Hematopoietic multipotent progenitor cell (in vitro differentiated cells): ENCODE measurements around the gene PAQR5. TPM values are rescaled to one million over a fixed set of nuclear protein-coding genes. Genes with fewer than 3 reads are reported as not detected.
"Not testable (repeated sequence)": the region's sequence is repeated elsewhere in the genome, so short reads cannot be mapped to it uniquely, and the experiment has no call there.

Experiments
- DNase-seq, 3 donors: peaks; one replicate each; pipeline ENCODE4 v3.0.0-alpha.2; 2011 to 2015; ENCODE audit warnings: low read depth in 2 of 3, low spot score in 2 of 3
- total RNA-seq: library from RNA; depleted of rRNA; stranded (reverse); fragments of >200 nt; gene quantifications from one replicate; pipeline ENCODE4 v1.2.3, GENCODE V29; 2012

The PAQR5 gene
- total RNA-seq, 1 donor = 0.27 TPM

DNA sequence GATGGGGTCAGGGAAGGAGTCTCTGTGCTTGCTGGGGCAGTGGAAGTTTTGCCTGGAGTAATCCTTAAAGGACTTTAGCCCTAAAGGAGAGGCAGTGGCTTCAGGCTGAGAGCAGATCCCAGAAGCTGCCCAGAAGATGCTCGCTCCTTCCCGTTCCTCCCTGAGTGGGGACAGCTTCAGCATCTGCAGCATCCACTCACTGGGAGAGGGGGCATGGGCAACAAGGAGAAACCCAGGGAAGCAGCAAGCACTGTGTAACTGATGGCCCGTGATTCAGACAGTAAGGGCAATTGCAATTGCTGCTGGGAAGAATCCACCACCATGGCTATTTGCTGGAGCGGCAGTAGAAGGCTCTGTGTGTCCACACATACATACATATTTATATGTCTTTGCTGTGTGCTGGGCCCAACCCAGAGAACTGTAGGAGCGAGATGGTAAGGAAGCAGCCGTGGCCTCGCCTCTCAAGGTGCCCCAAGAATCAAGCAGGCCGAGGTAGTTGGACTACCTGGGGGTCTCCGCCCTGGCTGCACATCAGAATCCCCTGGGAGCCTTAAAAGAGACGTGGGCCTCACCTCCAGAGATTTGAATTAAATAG lies 5.8 kb upstream of the PAQR5 start:
- no peak for DNase-seq

DNA sequence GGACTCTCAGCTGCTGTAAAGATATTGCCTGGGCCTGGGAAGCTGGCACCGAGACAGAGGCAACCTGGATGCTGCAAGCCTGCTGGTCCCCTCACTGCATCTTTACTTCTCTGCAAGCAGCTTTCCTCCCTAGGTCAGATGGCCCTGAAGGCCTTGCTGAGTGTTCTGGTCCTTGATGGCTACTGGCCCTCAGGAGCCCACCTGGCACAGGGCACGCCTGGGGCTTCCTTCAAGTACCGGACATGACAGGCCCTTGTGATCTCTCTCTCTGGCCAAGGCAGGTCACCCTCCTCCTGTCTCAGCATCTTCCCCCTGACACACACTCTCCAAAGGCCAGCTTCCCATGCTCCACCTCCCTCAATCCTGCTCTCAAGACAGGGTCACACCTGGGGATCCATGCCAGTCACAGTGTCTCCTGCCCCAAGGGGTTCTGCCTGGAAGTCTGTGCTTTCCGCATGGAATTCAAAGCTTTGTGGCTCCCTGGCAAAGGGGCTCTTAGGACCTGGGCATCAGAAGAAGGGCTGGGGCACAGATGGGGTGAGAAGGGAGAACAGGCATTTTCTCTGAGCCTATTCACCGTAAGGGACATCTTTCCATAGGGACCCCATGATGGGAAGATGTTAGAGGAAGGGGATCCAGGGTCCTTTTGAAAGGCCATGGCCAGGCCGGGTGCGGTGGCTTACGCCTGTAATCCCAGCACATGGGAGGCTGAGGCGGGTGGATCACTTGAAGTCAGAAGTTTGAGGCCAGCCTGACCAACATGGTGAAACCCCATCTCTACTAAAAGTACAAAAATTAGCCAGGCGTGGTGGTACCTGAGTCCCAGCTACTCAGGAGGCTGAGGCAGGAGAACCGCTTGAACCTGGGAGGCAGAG lies 4.7 kb upstream of the PAQR5 start:
- DNase-seq = no peak

DNA sequence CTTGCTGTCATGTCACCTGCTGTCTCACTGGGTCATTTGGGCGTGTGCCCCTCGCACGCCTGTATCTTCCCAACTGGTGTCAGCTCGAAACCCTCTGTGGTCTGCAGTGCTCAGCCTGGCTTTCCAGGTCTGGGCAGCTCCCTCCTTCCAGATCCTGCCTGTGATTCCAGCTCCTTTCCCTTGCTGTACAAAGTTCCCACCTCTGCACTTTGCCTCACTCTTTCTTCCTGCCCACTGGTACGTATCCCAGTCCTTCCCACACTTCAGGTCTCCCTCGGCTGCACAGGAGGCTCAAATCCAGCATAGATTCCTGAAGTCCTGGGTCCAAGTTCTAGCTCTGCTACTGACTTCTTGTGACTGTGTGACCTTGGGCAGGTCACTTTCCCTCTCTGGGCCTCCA lies 2.1 kb upstream of the PAQR5 start:
- no peak for DNase-seq

DNA sequence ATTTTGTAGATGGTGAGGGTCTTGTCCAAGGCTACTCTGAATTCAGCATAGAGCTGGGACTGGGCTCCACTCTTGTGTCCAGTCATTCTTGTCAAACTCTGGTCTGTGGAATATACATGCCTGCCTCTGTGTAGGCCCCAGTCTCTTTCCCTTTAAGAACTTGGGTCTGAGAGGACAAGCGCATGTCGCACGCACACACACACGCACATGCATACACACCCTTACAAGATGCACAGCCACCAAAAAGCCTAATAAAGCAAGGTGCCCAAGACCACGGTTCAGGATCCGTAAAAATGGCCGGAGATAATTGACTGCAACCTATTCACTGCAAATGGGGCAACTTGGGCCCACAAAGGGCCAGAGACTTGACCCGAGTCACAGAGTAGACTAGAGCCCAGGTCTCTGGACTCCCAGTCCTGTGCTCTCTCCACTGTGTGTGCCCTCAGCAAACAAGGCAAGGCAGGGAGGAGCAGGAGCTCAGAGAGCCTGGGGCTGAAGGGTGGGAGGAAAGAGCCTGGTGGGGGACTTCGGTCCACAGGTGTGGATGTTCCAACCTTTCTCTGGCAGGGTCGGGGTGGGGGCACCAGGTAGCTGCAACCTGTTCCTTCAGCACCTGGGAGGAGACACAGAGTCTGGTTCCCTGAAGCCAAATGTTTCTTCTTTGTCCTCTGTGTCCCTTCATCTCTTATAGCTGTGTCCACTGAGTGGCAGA lies 914 bp upstream of the PAQR5 start:
- DNase-seq = no peak

DNA sequence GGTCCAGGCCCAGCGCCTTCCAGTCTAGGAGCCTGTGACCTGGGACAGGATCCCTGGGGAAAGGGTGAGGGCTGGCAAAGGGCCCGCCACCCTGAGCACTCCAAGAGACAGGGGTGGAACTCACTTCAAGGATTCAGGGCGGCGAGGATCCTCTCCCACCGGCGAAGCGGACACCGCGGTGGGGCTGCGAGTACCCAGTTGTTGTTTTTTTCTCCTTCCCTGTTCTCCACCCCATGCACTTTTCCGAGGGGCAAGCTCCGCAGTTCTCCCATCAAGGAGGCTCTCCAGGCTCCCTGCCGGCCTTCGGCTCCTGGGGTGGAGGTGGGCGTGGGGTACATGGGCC lies 387 bp upstream of the PAQR5 start:
- no peak for DNase-seq

DNA sequence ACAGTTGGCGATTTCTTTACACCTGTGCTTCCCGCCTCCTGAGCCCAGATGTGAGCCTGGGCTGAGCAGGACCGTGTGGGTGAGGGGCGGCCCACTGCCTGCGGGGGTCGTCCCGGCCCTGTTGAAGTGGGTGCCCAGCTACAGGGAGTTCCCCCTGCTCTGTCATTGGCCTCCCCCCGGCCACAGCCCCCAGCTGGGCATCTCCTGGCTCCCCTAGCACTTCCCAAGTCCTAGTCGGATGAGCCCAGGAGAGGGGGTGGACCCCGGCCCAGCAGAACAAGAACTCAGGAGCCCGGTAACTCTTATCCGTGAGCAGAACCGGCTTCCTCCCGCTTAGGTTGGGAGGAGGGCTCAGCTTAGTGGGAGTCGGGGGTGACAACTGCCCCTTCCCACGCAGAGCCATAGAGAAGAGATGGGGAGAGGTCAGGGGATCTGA lies 757 bp downstream of the PAQR5 start:
- DNase-seq = no peak

DNA sequence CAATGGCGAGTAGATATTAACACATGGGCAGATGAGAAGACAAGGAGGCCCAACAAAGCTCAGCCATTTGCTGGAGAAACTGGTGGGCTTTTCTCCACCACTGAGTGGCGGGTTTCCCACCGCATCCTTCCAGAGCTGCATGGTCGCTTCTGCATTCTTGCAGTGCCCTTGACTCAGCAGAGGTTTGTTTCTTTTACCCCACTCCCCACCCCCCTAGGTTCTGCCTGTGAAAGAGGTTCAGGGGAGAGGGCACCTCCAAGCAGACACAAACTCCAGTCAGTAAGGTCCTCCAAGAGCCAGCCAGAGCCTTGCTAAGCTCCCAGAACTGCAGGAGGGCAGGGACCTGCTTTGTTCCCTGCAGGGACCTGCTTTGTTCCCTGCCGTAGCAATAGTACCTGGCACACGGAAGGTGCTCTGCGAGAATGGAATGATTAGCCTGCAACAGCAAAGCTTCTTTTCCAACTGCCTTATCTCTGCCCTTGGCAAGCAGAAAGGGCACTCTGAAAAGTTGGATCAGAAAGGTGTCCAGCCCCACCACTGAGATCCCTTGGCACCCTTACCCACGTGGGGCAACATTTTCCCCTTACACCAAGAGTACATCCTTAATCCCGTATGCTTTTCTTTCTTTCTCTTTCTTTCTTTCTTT lies 1.4 kb downstream of the PAQR5 start:
- peak in 1 of 3 donors; percentile 39 for DNase-seq

DNA sequence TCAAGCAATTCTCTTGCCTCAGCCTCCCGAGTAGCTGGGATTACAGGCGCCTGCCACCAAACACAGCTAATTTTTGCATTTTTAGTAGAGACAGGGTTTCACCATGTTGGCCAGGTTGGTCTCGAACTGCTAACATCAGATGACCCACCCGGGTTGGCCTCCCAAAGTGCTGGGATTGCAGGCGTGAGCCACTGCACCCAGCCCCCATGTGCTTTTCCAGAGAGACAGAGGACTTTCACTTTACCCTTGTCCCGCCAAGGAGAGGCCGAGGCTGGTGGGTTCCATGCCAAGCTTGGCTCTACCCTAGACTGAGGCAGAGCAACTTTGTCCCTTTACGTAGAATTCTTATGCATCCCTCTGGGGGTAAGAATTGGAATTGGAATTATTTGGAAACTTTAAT lies 2.4 kb downstream of the PAQR5 start:
- DNase-seq = not testable (repeated sequence)

DNA sequence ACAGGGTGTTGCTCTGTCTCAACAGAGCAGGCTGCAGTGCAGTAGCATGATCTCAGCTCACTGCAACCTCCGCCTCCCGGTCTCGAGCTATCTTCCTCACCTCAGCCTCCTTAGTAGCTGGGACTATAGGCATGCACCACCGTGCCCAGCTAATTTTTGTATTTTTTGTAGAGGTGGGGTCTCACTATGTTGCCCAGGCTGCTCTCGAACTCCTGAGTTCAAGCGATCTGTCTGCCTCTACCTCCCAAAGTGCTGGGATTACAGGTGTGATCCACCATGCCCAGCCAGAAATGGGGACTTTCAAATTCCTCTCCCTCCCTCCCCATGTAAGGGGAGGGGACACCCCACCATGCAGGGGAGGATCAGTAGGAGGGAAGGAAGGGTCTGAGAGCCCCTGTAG lies 3.4 kb downstream of the PAQR5 start:
- not testable (repeated sequence) for DNase-seq

DNA sequence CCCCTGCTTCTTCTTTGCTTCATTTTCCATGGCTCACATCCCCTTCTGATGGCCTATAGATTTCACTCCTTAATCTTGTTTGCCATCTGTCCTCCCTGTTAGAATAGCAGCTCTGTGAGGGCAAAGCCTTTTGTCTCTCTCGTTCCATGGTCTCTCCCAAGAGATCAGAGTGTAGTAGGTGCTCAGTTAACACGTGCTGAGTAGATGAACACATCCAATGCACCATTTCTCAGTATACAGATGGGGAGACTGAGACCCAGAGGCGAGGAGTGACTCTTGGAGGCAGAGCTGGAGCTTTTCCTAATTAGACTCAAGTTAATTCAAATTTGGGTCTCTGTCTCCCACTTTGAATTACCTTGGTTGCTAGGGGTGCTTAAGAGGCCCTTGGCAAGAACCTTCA lies 4.2 kb downstream of the PAQR5 start:
- DNase-seq = no peak

DNA sequence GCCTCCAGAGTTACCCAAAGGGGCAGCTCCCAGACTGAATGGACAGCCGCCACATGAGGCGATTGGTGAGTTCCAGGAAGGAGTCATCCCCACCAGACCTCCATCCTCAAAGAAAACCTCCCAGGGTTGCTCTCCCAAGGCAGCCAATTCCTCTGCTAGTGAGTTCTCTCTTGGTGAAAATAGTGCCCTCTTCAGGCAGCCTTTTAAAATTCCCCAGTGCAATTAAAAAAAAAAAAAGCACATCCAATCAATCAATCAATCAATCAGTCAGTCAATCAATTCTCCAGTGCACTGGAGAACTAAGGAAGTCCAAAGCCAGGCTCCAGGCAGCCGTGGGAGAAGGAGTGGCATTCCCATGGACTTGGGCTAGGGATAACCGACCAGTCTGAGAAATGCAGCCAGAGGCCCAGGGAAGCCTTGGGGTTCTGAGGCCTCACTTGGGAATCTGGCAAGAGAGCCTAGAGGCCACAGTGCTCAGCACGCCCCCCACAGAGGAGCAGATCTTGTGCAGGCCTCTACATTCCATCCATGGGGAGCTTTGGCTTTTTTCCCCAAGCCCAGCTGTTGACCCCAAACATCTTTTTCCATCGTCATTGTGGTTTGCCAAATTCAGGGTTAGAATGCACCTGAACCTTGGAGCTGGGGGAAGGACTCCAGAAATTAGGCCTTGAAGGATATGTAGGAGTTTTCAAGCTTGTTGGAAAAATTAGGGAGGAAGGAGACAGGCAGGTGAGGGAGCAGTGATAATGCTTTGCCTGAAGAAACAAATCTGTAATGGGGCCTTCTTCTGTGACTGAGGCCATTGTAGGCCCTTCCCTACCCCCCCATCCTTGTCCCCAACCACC lies 4.8 kb downstream of the PAQR5 start:
- no peak for DNase-seq

DNA sequence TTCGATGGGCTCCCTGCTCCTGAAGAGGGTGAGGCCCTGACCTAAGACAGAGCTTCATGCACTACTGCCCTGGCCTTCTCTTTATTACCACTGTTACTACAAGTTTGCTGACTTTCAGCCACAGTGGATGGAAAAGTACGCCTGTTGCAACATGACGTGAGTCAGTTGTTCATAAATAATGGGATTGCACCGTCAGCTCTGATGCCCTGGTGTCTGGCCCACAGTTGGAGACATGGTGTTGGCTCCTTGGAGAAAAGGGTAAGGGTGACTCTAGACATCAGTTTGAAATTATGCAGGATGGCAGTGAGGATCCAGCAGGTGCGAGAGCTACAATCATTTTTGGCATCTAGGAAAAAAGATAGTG lies 5.5 kb downstream of the PAQR5 start:
- no peak for DNase-seq

DNA sequence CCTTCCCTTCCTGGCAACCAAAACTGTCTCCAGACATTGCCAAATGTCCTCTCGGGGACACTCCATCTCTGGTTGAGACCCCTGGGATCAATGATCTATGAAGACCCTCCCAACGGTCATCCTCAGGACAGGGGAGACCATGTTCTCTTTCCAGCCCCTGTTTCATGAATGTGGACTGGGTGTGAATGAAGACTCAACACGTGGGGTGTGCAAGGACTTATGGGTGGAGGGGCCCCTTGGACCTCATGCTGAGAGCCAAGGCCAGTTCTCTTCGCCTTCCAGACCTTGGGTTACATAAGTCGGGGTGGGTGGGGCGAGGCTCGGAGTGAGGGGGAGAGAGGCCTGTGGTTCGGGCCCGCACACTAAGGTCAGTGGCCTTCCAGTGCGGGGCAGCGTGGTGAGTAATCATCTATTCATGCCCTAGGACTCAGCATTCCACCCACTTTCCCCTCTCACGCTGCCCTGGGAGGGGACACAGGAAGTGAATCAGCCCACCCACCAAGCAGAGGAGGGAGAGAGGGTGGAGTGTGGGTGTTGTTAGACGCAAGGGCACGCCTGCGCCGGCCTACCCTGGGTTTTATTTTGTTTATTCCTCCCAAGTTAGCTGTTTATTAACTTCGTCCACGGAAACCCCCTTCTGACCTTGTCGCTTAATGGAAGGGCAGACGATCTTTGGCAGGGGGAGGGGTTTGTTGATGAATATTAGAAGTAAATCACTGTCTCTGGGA lies 6.7 kb downstream of the PAQR5 start:
- no peak for DNase-seq

DNA sequence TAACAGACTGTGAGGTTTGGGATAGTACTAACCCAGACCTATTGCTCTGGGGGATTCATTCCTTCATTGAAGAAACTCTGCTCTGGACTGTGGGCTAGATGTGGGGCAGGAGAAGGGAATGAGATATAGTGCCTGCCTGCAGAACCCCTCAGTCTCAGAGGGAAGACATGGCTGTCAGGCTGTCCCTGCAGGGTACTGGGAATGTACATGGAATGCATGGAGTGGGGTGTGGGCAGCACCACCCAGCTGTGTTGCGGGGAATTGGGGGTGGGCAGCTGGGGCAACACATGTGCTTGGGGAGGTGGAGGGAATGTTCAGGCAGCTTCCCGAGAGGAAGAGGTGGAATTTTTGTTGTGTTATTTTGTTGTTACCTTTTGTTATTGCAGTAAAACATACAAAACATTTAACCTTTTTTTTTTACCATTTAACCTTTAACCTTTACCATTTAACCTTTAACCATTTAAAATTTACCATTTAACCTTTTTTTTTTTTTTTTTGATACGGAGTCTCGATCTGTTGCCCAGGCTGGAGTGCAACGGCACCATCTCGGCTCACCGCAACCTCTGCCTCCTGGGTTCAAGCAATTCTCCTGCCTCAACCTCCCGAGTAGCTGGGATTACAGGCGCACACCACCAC lies 7.3 kb downstream of the PAQR5 start:
- no peak for DNase-seq

DNA sequence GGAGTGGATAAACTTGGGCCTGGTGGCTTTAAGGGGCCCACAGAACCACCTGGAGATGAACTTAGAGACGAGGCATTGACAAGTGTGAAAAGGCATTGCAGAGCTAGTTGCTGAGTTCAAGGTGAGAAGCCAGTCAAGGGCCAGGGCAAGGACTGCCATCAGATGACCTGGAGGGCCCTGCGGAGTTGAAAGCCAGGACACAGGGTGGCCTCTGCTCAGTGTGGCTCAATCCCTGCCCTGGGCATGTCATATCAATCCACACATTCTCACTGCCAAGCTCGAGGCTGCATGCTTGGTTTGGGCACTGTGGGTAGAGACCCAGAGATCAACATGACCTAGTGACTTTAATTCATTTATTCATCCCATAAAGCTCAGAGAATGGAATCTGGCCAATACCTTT lies 9.2 kb downstream of the PAQR5 start:
- no peak for DNase-seq

DNA sequence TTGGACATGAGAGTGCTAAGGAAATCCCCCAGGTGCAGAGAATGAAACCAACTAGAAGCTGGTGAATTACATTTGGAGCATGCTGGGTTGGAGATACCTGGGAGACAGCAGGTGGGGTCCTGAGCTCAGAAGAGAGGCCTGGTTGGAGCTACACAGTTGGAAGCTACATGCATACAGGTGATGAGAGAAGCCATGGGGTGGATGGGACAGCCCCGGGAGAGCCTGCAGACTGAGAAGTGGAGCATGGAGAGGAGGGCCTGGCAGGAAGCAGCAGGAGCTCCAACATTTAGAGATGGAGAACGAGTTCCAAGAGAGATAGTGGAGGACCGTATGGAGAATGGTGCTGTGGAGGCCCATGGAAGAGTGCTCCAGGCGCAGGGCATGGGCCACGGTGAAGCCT lies 10.2 kb downstream of the PAQR5 start:
- no peak for DNase-seq

DNA sequence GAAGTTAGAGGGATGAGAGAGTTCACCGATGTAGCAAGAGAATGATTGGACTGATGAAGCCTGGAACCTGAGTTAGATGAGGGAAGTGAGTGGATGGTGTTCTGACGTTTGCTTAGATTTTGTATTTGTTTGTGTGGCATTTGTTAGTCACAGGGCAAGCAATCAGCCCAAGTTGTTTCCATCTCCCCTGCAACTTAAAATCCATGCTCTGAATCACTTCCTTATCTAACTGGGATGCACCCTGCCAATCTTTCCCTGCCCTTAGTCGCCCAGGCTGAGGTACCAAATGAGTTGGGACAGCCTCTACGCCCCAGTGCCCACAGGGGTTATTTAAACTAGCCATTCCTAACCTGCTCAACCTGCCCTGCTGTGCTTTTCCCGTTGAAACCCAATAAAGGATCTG lies 12.6 kb downstream of the PAQR5 start:
- no peak for DNase-seq

DNA sequence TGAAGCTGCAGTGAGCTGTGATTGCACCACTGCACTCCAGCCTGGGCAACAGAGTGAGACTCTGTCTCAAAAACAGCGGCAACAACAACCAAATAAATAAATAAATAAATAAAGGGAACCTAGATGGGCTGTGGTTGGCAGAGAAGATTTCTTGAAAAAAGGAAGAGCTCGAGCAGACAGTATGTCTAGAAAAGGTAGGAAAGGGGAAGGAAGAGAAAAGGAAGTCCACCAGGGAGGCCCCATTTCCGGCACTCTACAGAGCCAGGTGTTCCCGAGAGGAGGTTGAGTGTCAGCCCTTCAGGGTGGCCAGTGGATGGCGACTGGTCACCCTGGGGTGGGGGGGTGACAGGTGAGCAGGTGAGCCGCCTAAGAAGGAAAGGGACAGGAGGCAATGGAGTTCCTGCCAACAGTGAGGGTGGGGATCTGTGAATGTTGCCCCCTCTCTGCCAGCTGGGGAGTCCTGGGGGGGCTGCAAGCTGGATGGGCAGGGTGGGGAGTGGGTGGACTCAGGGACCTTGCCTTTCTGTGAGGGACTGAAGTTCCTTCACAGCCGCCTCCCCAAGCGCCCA lies 14.8 kb downstream of the PAQR5 start:
- peak in 1 of 3 donors; percentile 45 for DNase-seq

DNA sequence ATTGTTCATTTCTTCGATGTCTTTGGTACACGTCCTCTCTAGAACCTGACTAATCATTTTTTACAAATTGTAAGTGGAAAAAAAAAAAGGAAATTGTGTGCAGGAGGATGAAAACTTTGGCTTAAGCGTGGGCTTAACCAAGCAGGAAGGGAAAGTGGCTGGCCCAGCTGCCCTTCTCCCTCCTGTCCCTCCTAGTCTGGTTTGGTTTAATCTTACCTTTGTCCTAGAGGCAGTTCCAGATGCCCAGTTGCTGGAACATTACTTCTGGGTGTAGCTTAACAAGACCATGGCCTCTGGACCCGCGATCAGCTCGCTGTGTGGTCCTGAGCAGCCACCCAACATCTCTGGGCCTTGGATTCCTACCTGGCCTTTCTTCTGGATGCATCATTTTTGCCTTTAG lies 15.4 kb downstream of the PAQR5 start:
- DNase-seq = no peak
